Right forelimb (tissue), 1 donor: ENCODE results near the gene SPPL3.
"Not testable (repeated sequence)": the region's sequence is repeated elsewhere in the genome, so short reads cannot be mapped to it uniquely, and the experiment has no call there.

Source experiments
- DNase-seq: peaks from one replicate; pipeline ENCODE4 v3.0.0-alpha.2; 2018

The SPPL3 gene

GRCh38 chr12:120917748-120918147, 13.6 kb upstream of the SPPL3 start:
- DNase-seq, result no peak

GRCh38 chr12:120916561-120916960, 12.4 kb upstream of the SPPL3 start:
- DNase-seq, result no peak

- no peak for DNase-seq
Observed at GRCh38 chr12:120914794-120915193, 10.6 kb upstream of the SPPL3 start.

DNA sequence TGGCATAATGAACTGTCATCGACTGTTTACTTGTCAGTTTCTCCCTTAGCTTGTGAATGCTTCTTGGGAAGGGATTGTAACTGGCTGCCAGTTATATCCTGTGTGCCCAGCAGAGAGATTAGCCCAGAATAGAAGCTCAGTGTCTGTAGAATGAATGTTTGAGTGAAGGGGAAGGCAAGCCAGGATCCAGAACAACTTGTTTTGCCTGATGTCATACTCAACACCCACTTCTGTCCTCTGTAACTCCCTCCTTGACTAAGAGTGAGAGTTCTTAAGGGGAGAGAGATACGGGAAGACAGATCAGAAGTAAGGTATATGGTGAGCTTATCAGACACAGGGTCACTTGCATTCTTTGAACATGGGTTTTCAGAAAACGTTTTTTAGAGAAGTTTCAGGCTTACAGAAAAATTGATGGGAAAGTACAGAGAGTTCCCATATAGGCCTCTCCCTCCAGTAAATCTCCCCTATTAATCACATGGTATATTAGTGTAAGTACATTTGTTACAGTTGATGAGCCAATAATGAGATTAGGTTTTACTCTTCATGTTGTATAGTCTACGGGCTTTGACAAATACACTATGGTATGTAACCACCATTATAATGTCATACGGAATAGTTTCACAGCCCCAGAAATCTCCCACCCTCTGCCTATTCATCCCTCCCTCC, 5.6 kb upstream of the SPPL3 start:
- no peak for DNase-seq

GRCh38 chr12:120905856-120906384, 1.8 kb upstream of the SPPL3 start:
- DNase-seq, result no peak

DNA sequence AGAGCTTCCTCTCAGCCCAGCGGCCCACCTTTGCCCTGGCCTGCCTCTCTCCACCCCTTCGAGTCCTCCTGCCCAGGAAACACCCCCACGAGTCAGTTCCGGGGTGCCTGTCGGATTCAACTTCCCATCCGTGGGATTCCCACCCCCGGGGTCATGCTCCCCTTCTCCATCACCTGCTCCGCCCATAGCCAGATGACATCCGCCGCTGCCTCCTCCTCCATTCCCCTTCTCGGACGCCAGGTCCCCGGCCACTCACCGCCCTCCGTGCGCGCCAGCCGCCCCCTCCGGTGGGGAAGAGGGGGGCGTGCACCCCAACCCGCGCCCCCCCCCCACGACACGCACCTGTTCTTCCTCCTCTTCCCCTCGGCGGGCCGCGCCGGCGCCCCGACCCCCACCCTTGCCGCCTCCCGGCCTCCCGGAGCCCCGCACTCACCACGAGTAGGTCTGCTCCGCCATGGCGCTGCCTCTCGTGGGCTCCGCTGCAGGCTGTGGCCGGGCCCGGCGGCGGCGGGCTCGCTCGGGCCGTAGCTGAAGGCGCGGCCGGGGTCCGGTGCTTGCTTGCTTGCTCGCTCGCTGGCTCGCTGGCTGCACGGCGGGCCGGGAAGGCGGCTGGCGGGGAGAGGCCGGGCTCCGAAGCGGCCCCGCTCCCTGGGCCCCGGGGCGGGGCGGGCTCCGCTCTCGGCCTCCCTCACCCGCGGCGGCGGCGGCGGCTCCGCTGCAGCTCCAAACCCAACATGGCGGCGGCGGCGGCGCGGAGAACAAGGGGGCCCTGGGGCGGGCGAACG, 554 bp downstream of the SPPL3 start:
- peak; percentile 63 for DNase-seq

- DNase-seq, result no peak
Observed at GRCh38 chr12:120902846-120903411, 1.2 kb downstream of the SPPL3 start.

- DNase-seq, result no peak
Observed at GRCh38 chr12:120901818-120902217, 2.3 kb downstream of the SPPL3 start.

- not testable (repeated sequence) for DNase-seq
Observed at GRCh38 chr12:120901101-120901500, 3.1 kb downstream of the SPPL3 start.

DNA sequence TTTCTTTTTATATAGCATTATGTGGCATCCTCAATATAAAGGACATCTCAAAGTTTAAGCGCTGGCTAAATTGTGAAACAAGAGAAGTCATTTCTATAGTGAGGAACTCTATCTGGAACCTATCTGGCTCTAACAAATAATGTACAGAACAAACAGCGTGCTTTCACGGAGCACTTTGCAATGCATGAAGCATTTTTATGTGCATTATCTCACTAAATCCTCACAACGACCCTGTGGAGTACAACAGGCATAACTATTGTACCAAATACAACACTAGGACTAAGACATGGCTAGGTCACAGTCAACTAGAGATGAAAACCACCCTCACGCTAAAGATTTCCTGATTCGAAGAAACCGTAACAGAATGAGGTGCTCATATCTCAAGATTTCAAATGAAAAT, 8.6 kb downstream of the SPPL3 start:
- DNase-seq, result no peak

- no peak for DNase-seq
Observed at GRCh38 chr12:120892265-120892664, 11.9 kb downstream of the SPPL3 start.

DNA sequence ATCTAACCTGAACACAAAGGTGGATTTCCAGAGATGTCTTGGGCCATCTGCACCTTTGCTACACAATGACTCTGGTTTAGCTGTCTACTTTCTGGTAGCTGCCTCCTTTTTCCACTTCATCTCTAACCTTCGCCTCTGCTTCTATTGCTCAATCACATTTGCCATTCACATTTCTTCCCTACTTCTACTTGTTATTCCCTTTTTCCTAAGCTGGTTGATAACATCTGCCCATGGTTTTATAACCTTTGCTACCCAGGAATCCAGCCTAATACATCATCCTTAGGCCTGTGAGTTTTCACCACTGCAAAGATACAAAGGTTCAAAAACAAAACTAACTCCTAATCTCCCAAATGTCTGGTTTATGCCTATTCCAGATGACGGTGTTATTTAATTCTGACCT, 13.2 kb downstream of the SPPL3 start:
- DNase-seq, result no peak

DNA sequence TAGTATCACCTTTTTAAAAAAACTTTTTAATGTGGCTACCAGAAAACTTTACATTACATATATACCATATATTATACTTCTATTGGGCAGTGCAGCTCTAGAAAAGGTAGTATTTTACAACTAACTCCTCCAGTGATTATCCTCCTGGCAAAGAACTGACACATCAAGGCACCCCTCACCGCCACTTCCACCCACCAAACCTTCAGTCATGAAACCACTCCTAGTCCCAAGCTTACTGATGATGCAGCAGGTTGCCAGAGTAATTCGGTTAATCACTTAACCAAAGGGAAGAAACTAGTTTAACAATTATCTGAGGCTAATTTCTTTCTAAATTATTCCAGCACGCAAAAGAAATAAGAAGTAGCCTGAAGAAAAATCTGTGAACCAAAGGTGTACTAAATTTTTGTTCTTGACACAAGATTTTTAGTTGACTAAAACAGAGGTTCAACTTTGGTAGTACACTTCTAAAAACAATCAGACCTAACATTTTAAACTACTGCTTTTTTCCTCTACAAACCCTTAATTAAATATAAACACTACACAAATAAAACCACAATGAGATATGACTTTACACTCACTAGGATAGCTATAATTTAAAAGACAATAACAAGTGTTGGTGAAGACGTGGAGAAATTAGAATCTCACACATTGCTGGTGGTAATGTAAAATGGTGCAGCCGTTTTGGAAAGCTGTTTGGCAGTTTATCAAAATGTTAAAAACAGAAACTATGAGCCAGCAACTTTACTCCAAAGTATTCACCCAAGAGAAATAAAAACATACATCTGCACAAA, 16.7 kb downstream of the SPPL3 start:
- DNase-seq, result no peak

GRCh38 chr12:120886199-120887018, 17.7 kb downstream of the SPPL3 start:
- no peak for DNase-seq

DNA sequence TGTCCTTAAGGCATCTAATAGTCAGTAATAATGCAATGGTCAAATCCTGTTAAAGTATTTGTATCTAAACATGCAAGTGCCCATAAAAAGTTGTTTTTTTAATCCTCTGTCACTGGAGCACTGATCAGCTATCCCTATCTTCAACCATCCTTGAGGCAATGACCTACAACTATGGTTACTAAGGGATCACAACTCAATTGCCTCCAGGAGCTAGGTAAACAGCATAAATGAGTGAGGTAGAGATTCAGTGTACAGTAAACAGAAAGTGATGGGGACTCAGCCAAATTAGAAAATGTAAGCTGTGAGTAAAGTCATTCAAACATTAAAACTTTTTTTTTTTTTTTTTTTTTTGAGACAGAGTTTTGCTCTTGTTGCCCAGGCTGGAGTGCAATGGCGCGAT, 18.6 kb downstream of the SPPL3 start:
- DNase-seq, result no peak

- DNase-seq, result no peak
Observed at GRCh38 chr12:120884644-120885043, 19.5 kb downstream of the SPPL3 start.

DNA sequence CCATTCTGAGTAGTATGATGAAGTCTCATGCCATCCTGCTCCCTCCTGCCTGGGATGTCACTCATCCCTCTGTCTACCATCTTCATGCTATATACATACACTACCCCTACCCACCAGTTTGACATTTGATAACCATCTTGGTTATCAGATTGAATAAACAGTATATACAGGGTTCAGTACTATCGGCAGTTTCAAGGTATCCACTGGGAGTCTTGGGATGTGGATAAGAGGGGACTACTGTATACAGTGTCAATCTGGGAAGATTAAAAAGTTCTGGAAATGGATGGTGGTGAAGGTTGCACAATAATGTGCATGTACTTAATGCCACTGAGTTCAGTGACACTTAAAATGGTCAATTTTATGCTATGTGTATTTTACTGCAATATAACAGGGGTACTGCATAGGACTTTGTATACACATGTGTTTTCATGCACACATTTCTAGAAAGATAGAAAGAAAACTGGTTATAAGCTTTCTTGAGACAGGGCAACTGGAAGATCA, 22.1 kb downstream of the SPPL3 start:
- no peak for DNase-seq

DNA sequence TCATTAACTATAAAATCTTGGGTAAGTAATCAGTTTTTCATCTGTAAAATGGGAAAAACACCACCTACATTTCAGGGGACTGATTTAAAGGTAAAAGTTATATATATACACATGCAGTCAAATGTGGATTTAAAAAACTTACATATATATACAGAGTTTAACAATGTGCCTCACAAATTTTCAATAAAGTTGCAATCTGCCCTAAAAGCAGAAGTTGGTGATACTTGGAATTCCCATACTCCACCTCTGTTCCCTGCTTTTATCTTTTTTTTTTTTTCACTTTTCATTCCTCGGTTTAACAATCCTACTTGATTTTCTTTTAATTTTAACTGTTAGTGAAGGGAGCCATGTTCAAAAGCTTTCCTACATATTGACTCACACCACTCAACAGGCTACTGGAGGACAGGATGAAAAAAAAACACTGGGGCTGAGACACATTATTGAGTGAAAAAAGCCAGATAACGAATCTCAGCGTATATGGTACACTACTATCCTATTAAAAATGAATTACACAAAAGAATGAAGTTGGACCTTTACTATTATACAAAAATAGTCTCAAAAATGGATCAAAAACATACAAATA, 24.3 kb downstream of the SPPL3 start:
- no peak for DNase-seq

DNA sequence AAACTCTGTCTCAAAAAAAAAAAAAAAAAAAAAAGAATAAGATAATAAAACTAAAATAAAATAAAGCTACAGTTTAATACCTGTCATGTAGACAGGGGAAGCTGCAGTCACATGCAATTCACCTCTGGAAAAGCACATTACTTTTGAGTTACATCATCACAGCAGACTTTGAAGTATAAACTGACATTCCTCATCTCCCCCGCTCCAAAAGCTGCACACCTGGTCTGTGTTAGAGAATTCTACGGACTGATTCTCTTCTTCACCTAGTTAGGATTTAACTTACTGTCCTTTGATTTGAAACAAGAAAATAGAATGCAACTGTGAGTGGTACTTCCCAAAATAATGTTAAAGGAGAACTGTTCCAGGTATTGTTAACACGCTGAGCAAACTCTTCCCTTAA, 25.1 kb downstream of the SPPL3 start:
- no peak for DNase-seq

DNA sequence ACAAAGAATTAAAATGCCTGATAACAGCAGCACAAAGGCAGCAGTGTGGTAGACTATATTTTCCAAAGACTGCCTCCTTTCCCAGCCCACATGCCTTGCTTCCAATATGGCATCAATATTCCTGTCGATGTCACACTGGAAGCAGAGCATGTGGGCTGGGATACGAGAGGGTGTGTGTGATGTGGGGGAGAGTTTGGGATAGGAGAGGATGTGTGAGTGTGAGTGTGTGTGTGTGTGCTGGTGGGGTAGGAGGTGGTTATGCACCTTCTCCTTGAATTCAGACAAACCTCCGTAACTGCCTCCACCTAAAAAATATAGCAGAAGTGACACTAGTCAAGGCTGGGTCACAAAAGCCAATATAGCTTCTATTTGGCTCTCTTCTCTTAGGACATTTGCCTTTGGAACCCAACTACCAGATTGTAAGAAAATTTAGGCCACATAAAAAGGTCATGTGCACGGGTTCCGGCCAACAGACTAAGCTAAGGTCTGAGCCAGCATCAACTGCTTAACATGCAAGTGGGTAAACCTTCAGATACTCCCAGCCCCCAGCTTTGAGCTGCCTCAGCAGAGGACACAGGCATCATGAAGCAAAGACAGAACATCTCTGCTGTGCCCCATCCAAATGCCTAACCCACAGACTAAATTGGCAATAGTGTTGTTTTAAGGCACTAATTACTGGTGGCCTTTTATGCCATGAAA, 29.5 kb downstream of the SPPL3 start:
- no peak for DNase-seq

DNA sequence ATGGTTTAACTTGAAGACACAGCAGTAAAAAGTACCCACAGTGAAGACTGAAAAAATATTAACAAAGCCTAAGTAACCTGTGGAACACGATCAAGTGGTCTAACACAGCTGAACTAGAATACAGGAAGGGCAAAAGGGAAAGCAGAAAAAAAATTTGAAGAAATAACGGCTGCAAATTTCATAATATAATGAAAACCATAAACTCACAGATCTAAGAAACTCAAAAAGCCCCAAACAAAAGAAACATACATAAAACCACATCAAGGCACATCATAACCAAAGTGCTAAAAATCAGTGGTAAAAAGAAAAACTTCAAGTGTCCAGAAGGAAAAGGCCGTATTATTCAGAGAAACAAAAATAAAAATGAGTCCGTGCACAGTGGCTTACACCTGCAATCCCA, 30.9 kb downstream of the SPPL3 start:
- no peak for DNase-seq
